Endothelial cell of umbilical vein (primary cell): ENCODE results near the gene HTR3E. TPM values are rescaled to one million over a fixed set of nuclear protein-coding genes. Genes with fewer than 3 reads are reported as not detected.

Source experiments
- BruUV-seq: library from RNA; stranded (reverse); fragments of 400-500 nt; replicated peaks from 2 replicates; lab custom pipeline; 2021; lab: Mats Ljungman, UMichigan
- CTCF ChIA-PET: fragments of 300-600, 350-600 bp; sonication (Branson Sonifier 250); formaldehyde crosslinking; loops from one replicate; lab custom pipeline; 2021; ENCODE audit warnings: antibody characterized with exemption, inconsistent platforms; lab: Charles Lee
- POLR2A ChIA-PET: fragments of 300-600, 350-600 bp; sonication (Branson Sonifier 250); formaldehyde crosslinking; loops from one replicate; lab custom pipeline; 2021; ENCODE audit warnings: antibody characterized with exemption, inconsistent platforms; lab: Charles Lee
- DNase-seq: peaks from one replicate; pipeline ENCODE4 v3.0.0-alpha.2; 2011; ENCODE audit warnings: low read depth, low spot score
- FAIRE-seq: peaks from 2 replicates; lab custom pipeline; 2011; peaks lifted over from hg19 to GRCh38; lab: Jason Lieb, UNC
- H2AFZ ChIP-seq: 2 replicates; pipeline ENCODE4 v1.6.0; 2012; ENCODE audit warnings: low read depth, low read length, control low read depth, inconsistent platforms
- H3K27ac ChIP-seq: 2 replicates; pipeline ENCODE4 v1.5.1; 2011; ENCODE audit warnings: low read depth, mild to moderate bottlenecking, control low read depth, low read length, moderate library complexity; ENCODE audit not compliant: insufficient read depth
- H3K27me3 ChIP-seq, 2 experiments: 2 replicates each; pipeline versions ENCODE4 v1.6.0 to v1.6.1; 2011; ENCODE audit warnings: low read length in 2 of 2, mixed read lengths in 1 of 2; ENCODE audit not compliant: control insufficient read depth in 2 of 2, insufficient read depth in 2 of 2
- H3K36me3 ChIP-seq, 2 experiments: 2 replicates in 1 of 2; 3 replicates in 1 of 2; pipeline ENCODE4 v1.5.1; 2011; ENCODE audit warnings: low read length in 2 of 2, mild to moderate bottlenecking in 1 of 2, moderate library complexity in 1 of 2; ENCODE audit not compliant: control insufficient read depth in 2 of 2, insufficient read depth in 2 of 2; ENCODE audit errors: extremely low read depth in 1 of 2
- H3K4me1 ChIP-seq: 3 replicates; pipeline ENCODE4 v1.5.1; 2011; ENCODE audit warnings: mild to moderate bottlenecking, low read length; ENCODE audit not compliant: control insufficient read depth, insufficient read depth; ENCODE audit errors: extremely low read depth
- H3K4me2 ChIP-seq: 2 replicates; pipeline ENCODE4 v1.6.1; 2011; ENCODE audit warnings: low read length, control low read depth, mixed read lengths; ENCODE audit not compliant: insufficient read depth
- H3K4me3 ChIP-seq, 3 experiments: fragments of 200-600 bp in 1 of 3; sonication (generic), shearing (Covaris generic) in 1 of 3; replicated peaks in 1 of 3; 2 replicates each; pipeline ENCODE4 v1.5.1; 2011 to 2016; ENCODE audit warnings: control low read depth in 3 of 3, low read length in 3 of 3, mild to moderate bottlenecking in 2 of 3, inconsistent platforms in 1 of 3, low read depth in 1 of 3, moderate library complexity in 1 of 3; ENCODE audit not compliant: insufficient read depth in 1 of 3
- H3K79me2 ChIP-seq: 2 replicates; pipeline ENCODE4 v1.6.0; 2012; ENCODE audit warnings: low read length, inconsistent platforms; ENCODE audit not compliant: control insufficient read depth, insufficient read depth
- H3K9ac ChIP-seq: replicated peaks from 2 replicates; pipeline ENCODE3; 2011; ENCODE audit warnings: low read length, control low read depth; ENCODE audit not compliant: insufficient read depth; ENCODE audit errors: extremely low read depth
- H3K9me1 ChIP-seq: replicated peaks from 3 replicates; pipeline ENCODE4 v1.6.0; 2011; ENCODE audit warnings: mild to moderate bottlenecking, low read length; ENCODE audit not compliant: control insufficient read depth, insufficient read depth; ENCODE audit errors: extremely low read depth
- H3K9me3 ChIP-seq: replicated peaks from 2 replicates; pipeline ENCODE4 v1.5.1; 2012; ENCODE audit warnings: low read length, inconsistent platforms; ENCODE audit not compliant: control insufficient read depth, insufficient read depth
- H4K20me1 ChIP-seq: replicated peaks from 2 replicates; pipeline ENCODE3; 2011; ENCODE audit warnings: mild to moderate bottlenecking, low read length; ENCODE audit not compliant: control insufficient read depth, insufficient read depth; ENCODE audit errors: extremely low read depth
- CTCF ChIP-seq, 2 donors: IDR thresholded peaks; 1 replicate in 1 of 2; 2 replicates in 1 of 2; pipeline ENCODE4 v1.5.1; 2011; ENCODE audit warnings: low read length in 2 of 2, mild to moderate bottlenecking in 2 of 2, moderate library complexity in 2 of 2, control low read depth in 1 of 2, inconsistent platforms in 1 of 2, low read depth in 1 of 2; ENCODE audit not compliant: insufficient read depth in 1 of 2; ENCODE audit errors: extremely low read depth in 1 of 2
- EZH2 ChIP-seq: IDR thresholded peaks from 2 replicates; pipeline ENCODE4 v1.6.1; 2012; ENCODE audit warnings: borderline replicate concordance, low read depth, mild to moderate bottlenecking, moderate library complexity, low read length, inconsistent platforms; ENCODE audit not compliant: severe bottlenecking
- FOS ChIP-seq: IDR thresholded peaks from 2 replicates; pipeline ENCODE4 v1.6.1; 2011; ENCODE audit warnings: mild to moderate bottlenecking, low read length, moderate library complexity, borderline replicate concordance; ENCODE audit not compliant: insufficient read depth
- GATA2 ChIP-seq: IDR thresholded peaks from 2 replicates; pipeline ENCODE4 v1.7.0; 2011; ENCODE audit warnings: low read depth, mild to moderate bottlenecking, moderate library complexity, mixed read lengths, low read length; ENCODE audit not compliant: insufficient read length, insufficient read depth
- JUN ChIP-seq: IDR thresholded peaks from 2 replicates; pipeline ENCODE4 v1.6.1; 2011; ENCODE audit warnings: borderline replicate concordance, low read depth; ENCODE audit not compliant: insufficient read length, insufficient read depth
- MAX ChIP-seq: IDR thresholded peaks from 2 replicates; pipeline ENCODE4 v1.6.1; 2011; ENCODE audit not compliant: insufficient read depth, insufficient read length
- MYC ChIP-seq: IDR thresholded peaks from one replicate; pipeline ENCODE4 v1.6.1; 2011; ENCODE audit warnings: mild to moderate bottlenecking, low read depth, low read length
- POLR2A ChIP-seq: IDR thresholded peaks from 2 replicates; pipeline ENCODE4 v1.6.1; 2012; ENCODE audit warnings: low read depth, mild to moderate bottlenecking, control low read depth, low read length
- POLR2AphosphoS5 ChIP-seq: IDR thresholded peaks from 2 replicates; pipeline ENCODE4 v1.6.1; 2012; ENCODE audit warnings: low read depth, mild to moderate bottlenecking, control low read depth, low read length, moderate library complexity; ENCODE audit not compliant: insufficient read depth
- dilution Hi-C: fragments of 300-500 bp; cut with MboI; formaldehyde crosslinking; loops from one replicate; pipeline ENCODE4 v1.15.0; 2019; ENCODE audit warnings: low sequenced_read_pairs; ENCODE audit not compliant: extremely low pct_ligation_motif_present
- intact Hi-C: fragments of 100-400 bp; cut with micrococcal nuclease; formaldehyde crosslinking; loops from one replicate; pipeline ENCODE4 v1.10.0; 2022
- polyA plus RNA-seq, 4 experiments: library from polyadenylated mRNA; depleted of rRNA in 3 of 4; stranded (reverse) in 3 of 4; unstranded in 1 of 4; fragments of >200 nt; gene quantifications; 2 replicates each; pipeline versions ENCODE4 v1.2.1 to v1.2.3, GENCODE V29; 2011 to 2012; ENCODE audit warnings: missing spikeins in 1 of 4
- total RNA-seq: library from RNA; stranded (reverse); gene quantifications from 2 replicates; pipeline ENCODE4 v1.2.3, GENCODE V29; 2021

HTR3E gene
- total and polyA plus RNA-seq, 2 donors (not counting 3 experiments of a cell fraction or from before 2014, with no cell fraction given), result not detected

- no peaks in the 10 kb centered on the region for H3K79me2 ChIP-seq
- no peak overlapping the region for H3K4me2 ChIP-seq
- no peaks in the 10 kb centered on the region for H3K4me1 ChIP-seq
- peaks cover 0 to 7% of the 10 kb centered on the region in 2 experiments for H3K27me3 ChIP-seq
- no peak overlapping the region for H3K9ac ChIP-seq
- DNase-seq (no peak), FAIRE-seq (no peak)
- TF ChIP-seq FOS (no peak), POLR2A (no peak), CTCF (IDR thresholded peaks at IDR 0.05; ENCODE audit: extremely low read depth in 1 of 2, insufficient read depth in 1 of 2, low read depth in 1 of 2, low read length in 2 of 2) (no peak), GATA2 (no peak), JUN (no peak)
- H3K36me3 ChIP-seq, result no peaks in the 10 kb centered on the region
- dilution Hi-C loops, result no loop called here
- POLR2A ChIA-PET, result interaction anchor here (0.6 kb wide), 1 partner anchor 171 kb away, joined by 3 read pairs; no protein-coding TSS in a partner anchor
- H3K9me1 ChIP-seq, result no peaks in the 10 kb centered on the region
- no TSS peak for BruUV-seq
- H4K20me1 ChIP-seq, result no peaks in the 10 kb centered on the region
- intact Hi-C loops, result no loop called here
- H3K27ac ChIP-seq, result no peak overlapping the region
- no peaks in the 10 kb centered on the region for H3K9me3 ChIP-seq
- no peak overlapping the region for H3K4me3 ChIP-seq
- CTCF ChIA-PET, result no interaction called here
- H2AFZ ChIP-seq, result no peak overlapping the region
Measured at GRCh38 chr3:184050217-184050847, 46.5 kb upstream of the HTR3E start.

- dilution Hi-C loops, result no loop called here
- H3K9ac ChIP-seq, result no peak within 1 kb of the TSS
Measured at GRCh38 chr3:184052767-184053166, 44.1 kb upstream of the HTR3E start, which contains the start of gene HTR3C. TSS of gene HTR3C (plus strand) at chr3:184053047. CDS start at chr3:184053081, 34 bp downstream.

More at GRCh38 chr3:184052767-184053166, 44.1 kb upstream of the HTR3E start, which contains the start of gene HTR3C:
- CTCF ChIA-PET, result no interaction called here
- intact Hi-C loops, result no loop called here
- H3K4me1 ChIP-seq, result no peaks in the 10 kb centered on the region
- no peaks in the 10 kb centered on the region for H4K20me1 ChIP-seq
- H3K79me2 ChIP-seq, result no peaks in the 10 kb centered on the region
- no peak within 1 kb of the TSS for H3K4me3 ChIP-seq
- peaks cover 3 to 10% of the 10 kb centered on the region in 2 experiments for H3K27me3 ChIP-seq
- no peaks in the 10 kb centered on the region for H3K9me3 ChIP-seq
- DNase-seq (no peak), FAIRE-seq (no peak)
- BruUV-seq, result no TSS peak
- no peak within 1 kb of the TSS for H2AFZ ChIP-seq
- no peaks in the 10 kb centered on the region for H3K36me3 ChIP-seq
- POLR2A ChIA-PET, result no interaction called here
- TF ChIP-seq POLR2AphosphoS5 (no peak), CTCF (IDR thresholded peaks at IDR 0.05; ENCODE audit: extremely low read depth in 1 of 2, insufficient read depth in 1 of 2, low read depth in 1 of 2, low read length in 2 of 2) (no peak), GATA2 (no peak), FOS (no peak), EZH2 (no peak), JUN (no peak), POLR2A (no peak), MYC (no peak), MAX (no peak)
- no peaks in the 10 kb centered on the region for H3K9me1 ChIP-seq
- H3K4me2 ChIP-seq, result no peak within 1 kb of the TSS
- H3K27ac ChIP-seq, result no peak within 1 kb of the TSS
